Gastrocnemius medialis (tissue), 4 donors: ENCODE data around the gene GPR6.

ENCODE experiments used
- CTCF ChIP-seq, 5 experiments: fragments of 450-650 bp in 3 of 5; fragments of 200-600 bp in 2 of 5; sonication (generic) in 2 of 5; IDR thresholded peaks in 4 of 5; conservative IDR thresholded peaks in 1 of 5; 1 replicate in 4 of 5; 2 replicates in 1 of 5; pipeline ENCODE4 v1.5.1; 2016 to 2019; ENCODE audit warnings: antibody characterized with exemption in 5 of 5, mild to moderate bottlenecking in 3 of 5, moderate library complexity in 3 of 5
- POLR2A ChIP-seq, 2 donors: fragments of 450-650 bp; IDR thresholded peaks; one replicate each; pipeline ENCODE4 v1.6.1; 2017; ENCODE audit warnings: antibody characterized with exemption in 2 of 2, mild to moderate bottlenecking in 2 of 2, moderate library complexity in 2 of 2

DNA sequence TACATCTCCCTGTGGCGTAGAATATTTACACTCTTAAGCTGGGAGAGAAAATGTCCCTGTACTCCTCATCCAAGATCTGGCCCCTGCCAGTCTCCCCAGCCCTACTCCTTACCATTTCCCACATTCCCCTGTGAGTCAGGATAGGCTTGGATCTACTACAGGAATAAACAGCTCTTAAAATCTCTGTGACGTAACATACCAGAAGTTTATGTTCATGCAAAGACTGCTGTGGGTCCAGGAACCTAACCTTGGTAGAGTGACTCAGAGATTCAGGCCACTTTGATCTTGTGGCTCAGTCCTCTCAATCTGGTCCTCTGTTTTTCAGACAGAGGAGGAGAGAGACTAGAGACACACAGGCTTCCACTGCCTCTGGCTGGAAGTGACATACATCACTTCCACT, 38.5 kb upstream of the GPR6 start:
- TF ChIP-seq CTCF (IDR thresholded peaks at IDR 0.05 in 4 of 5, conservative IDR thresholded peaks at IDR 0.05 in 1 of 5), result no peak
- no peak for TF ChIP-seq POLR2A (IDR thresholded peaks at IDR 0.05)
